IMR-90 (cell line): ENCODE measurements around the gene TRIM63. TPM values are rescaled to one million over a fixed set of nuclear protein-coding genes. Genes with fewer than 3 reads are reported as not detected.

Experiments used
- ATAC-seq: fragments of 200-7000 bp; cut with Tn5 transposase; 2 replicates; pipeline ENCODE4 v1.9.1; 2020; ENCODE audit warnings: low read depth, mild to moderate bottlenecking, moderate library complexity
- BruUV-seq: library from RNA; stranded (reverse); fragments of 400-500 nt; replicated peaks from 2 replicates; lab custom pipeline; 2021; lab: Mats Ljungman, UMichigan
- CTCF ChIA-PET: fragments of 300-600 bp; formaldehyde crosslinking; extraction: SDS; loops from one replicate; lab custom pipeline; 2021; ENCODE audit warnings: antibody characterized with exemption; lab: Yijun Ruan, JAX
- POLR2A ChIA-PET: fragments of 300-600 bp; sonication (Branson Sonifier 250); formaldehyde crosslinking; loops from one replicate; lab custom pipeline; 2022; ENCODE audit warnings: antibody characterized with exemption; ENCODE audit not compliant: unreplicated experiment; lab: Charles Lee
- DNase-seq: peaks from one replicate; pipeline ENCODE4 v3.0.0; 2013
- H2AFZ ChIP-seq: replicated peaks from 2 replicates; pipeline ENCODE3; 2013; ENCODE audit warnings: low read length, mild to moderate bottlenecking; ENCODE audit not compliant: poor library complexity
- H2AK5ac ChIP-seq: 2 replicates; pipeline ENCODE4 v1.6.1; 2013; ENCODE audit warnings: low read depth, low read length, inconsistent platforms
- H2AK9ac ChIP-seq: replicated peaks from 2 replicates; pipeline ENCODE3; 2013; ENCODE audit warnings: mild to moderate bottlenecking, low read depth, low read length, moderate library complexity; ENCODE audit not compliant: poor library complexity
- H2BK120ac ChIP-seq: 2 replicates; pipeline ENCODE4 v1.6.1; 2013; ENCODE audit warnings: low read depth, low read length, inconsistent platforms
- H2BK15ac ChIP-seq: 3 replicates; pipeline ENCODE4 v1.6.1; 2013; ENCODE audit warnings: low read depth, low read length, inconsistent platforms
- H2BK20ac ChIP-seq: 2 replicates; pipeline ENCODE4 v1.6.1; 2013; ENCODE audit warnings: low read depth, mild to moderate bottlenecking, inconsistent platforms, low read length, moderate library complexity
- H2BK5ac ChIP-seq: 2 replicates; pipeline ENCODE4 v1.6.1; 2013; ENCODE audit warnings: mild to moderate bottlenecking, low read depth, low read length, inconsistent platforms; ENCODE audit not compliant: poor library complexity, severe bottlenecking
- H3K14ac ChIP-seq: replicated peaks from 2 replicates; pipeline ENCODE4 v1.6.1; 2013; ENCODE audit warnings: low read depth, low read length, inconsistent platforms
- H3K18ac ChIP-seq: 2 replicates; pipeline ENCODE4 v1.6.1; 2013; ENCODE audit warnings: low read depth, low read length, control low read depth
- H3K23ac ChIP-seq: 2 replicates; pipeline ENCODE4 v1.6.1; 2013; ENCODE audit warnings: low read depth, low read length, inconsistent platforms
- H3K27ac ChIP-seq: 2 replicates; pipeline ENCODE4 v1.5.1; 2013; ENCODE audit warnings: mild to moderate bottlenecking, control low read depth, low read length; ENCODE audit not compliant: insufficient read depth
- H3K27me3 ChIP-seq: 2 replicates; pipeline ENCODE4 v1.6.1; 2013; ENCODE audit warnings: low read length; ENCODE audit not compliant: control insufficient read depth, insufficient read depth
- H3K36me3 ChIP-seq: 2 replicates; pipeline ENCODE4 v1.6.1; 2013; ENCODE audit warnings: low read length, mixed read lengths; ENCODE audit not compliant: control insufficient read depth, insufficient read depth
- H3K4ac ChIP-seq: 2 replicates; pipeline ENCODE4 v1.6.1; 2013; ENCODE audit warnings: low read depth, low read length, inconsistent platforms
- H3K4me1 ChIP-seq: 2 replicates; pipeline ENCODE4 v1.6.1; 2013; ENCODE audit warnings: low read length, mixed read lengths; ENCODE audit not compliant: control insufficient read depth, insufficient read depth
- H3K4me2 ChIP-seq: 2 replicates; pipeline ENCODE4 v1.6.1; 2013; ENCODE audit warnings: low read depth, mild to moderate bottlenecking, control low read depth, low read length, moderate library complexity
- H3K4me3 ChIP-seq: 2 replicates; pipeline ENCODE4 v1.5.1; 2013; ENCODE audit warnings: low read depth, mild to moderate bottlenecking, control low read depth, low read length, moderate library complexity; ENCODE audit not compliant: insufficient read depth
- H3K56ac ChIP-seq: 2 replicates; pipeline ENCODE4 v1.6.1; 2013; ENCODE audit warnings: low read length, inconsistent platforms; ENCODE audit not compliant: insufficient read depth; ENCODE audit errors: extremely low read depth
- H3K79me1 ChIP-seq, 2 experiments: 2 replicates each; pipeline ENCODE4 v1.6.1; 2013; ENCODE audit warnings: low read length in 2 of 2, inconsistent platforms in 1 of 2, low read depth in 1 of 2
- H3K9ac ChIP-seq: 2 replicates; pipeline ENCODE4 v1.6.1; 2013; ENCODE audit warnings: low read depth, low read length, control low read depth
- H3K9me1 ChIP-seq: 2 replicates; pipeline ENCODE4 v1.6.1; 2013; ENCODE audit warnings: low read length, inconsistent platforms; ENCODE audit not compliant: insufficient read depth
- H3K9me3 ChIP-seq: 2 replicates; pipeline ENCODE4 v1.6.1; 2013; ENCODE audit warnings: low read length; ENCODE audit not compliant: control insufficient read depth, insufficient read depth
- H4K20me1 ChIP-seq: 2 replicates; pipeline ENCODE4 v1.6.1; 2013; ENCODE audit warnings: low read length, inconsistent platforms; ENCODE audit not compliant: insufficient read depth
- H4K5ac ChIP-seq: 2 replicates; pipeline ENCODE4 v1.6.1; 2013; ENCODE audit warnings: mild to moderate bottlenecking, low read depth, low read length, control low read depth
- H4K8ac ChIP-seq, 2 experiments: 2 replicates each; pipeline ENCODE4 v1.6.1; 2013; ENCODE audit warnings: low read depth in 2 of 2, low read length in 2 of 2, control low read depth in 1 of 2, inconsistent platforms in 1 of 2
- H4K91ac ChIP-seq: 2 replicates; pipeline ENCODE4 v1.6.1; 2013; ENCODE audit warnings: low read depth, low read length, inconsistent platforms; ENCODE audit not compliant: insufficient read depth
- MAFK ChIP-seq: IDR thresholded peaks from 2 replicates; pipeline ENCODE4 v1.6.1; 2012; ENCODE audit warnings: low read depth, low read length, improper control_type of control experiment
- WGBS, 2 experiments: methylation state at CpG; one replicate each; pipeline versions ENCODE4 v1.1.5 to v1.1.7; 2013; ENCODE audit warnings: missing lambda C conversion rate in 2 of 2; ENCODE audit not compliant: insufficient read length in 1 of 2; ENCODE audit errors: extremely low coverage in 2 of 2; 5-methylcytosine and 5-hydroxymethylcytosine counted together
- dilution Hi-C: fragments of 300-500 bp; cut with HindIII; formaldehyde crosslinking; loops from one replicate; pipeline ENCODE4 v1.14.3; 2018; ENCODE audit warnings: low sequenced_read_pairs; ENCODE audit not compliant: unreplicated experiment
- in situ Hi-C: fragments of 300-500 bp; cut with MboI; formaldehyde crosslinking; loops from 3 replicates; pipeline ENCODE4 v1.14.3; 2019; ENCODE audit warnings: low sequenced_read_pairs, inconsistent platforms, mixed read lengths
- intact Hi-C: fragments of 100-400 bp; cut with micrococcal nuclease; formaldehyde crosslinking; loops from 2 replicates; pipeline ENCODE4 v1.10.0; 2022
- polyA plus RNA-seq, 3 experiments: library from polyadenylated mRNA; depleted of rRNA; stranded (reverse); fragments of >200 nt; gene quantifications; 2 replicates each; pipeline ENCODE4 v1.2.3, GENCODE V29; 2012; ENCODE audit warnings: low replicate concordance in 1 of 3
- total RNA-seq: library from RNA; depleted of rRNA; stranded (reverse); fragments of >200 nt; gene quantifications from 2 replicates; pipeline ENCODE4 v1.2.3, GENCODE V29; 2012

TRIM63 gene
- total and polyA plus RNA-seq, 2 of the 4 experiments (the other 2 are of a cell fraction), result not detected

DNA sequence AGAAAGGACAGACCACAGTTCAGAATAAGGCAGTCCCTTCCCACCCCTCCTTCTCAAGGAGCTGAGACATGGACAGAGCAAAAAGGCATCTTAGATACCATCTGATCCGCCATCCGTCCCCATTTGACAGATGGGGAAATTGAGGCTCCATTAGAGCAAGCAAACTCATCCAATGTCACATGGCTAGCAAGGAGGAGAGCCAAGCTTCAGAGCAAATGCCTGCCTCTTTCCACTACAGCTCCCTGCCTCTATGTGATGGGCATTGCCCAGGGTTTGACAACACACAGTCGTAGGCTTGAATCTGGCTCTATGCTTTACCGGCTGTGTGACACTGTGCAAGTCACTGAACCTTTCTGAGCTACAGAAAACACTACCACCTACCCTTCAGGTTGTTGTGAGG lies 25.5 kb downstream of the TRIM63 start:
- H3K4me3 ChIP-seq, result no peak overlapping the region
- in situ Hi-C loops (loop anchor here (5.0 kb wide), 2 partner anchors 55 to 105 kb away; no protein-coding TSS in a partner anchor), dilution Hi-C loops (no loop called here), intact Hi-C loops (no loop called here)
- no peak overlapping the region for H2AK5ac ChIP-seq
- TF ChIP-seq MAFK, result no peak
- no peaks in the 10 kb centered on the region for H3K79me1 ChIP-seq
- no peaks in the 10 kb centered on the region for H3K36me3 ChIP-seq
- no peaks in the 10 kb centered on the region for H4K20me1 ChIP-seq
- no peak overlapping the region for H2BK15ac ChIP-seq
- H3K4me1 ChIP-seq, result no peaks in the 10 kb centered on the region
- H3K9me1 ChIP-seq, result no peaks in the 10 kb centered on the region
- ATAC-seq (no peak), DNase-seq (no peak)
- no peak overlapping the region for H3K56ac ChIP-seq
- no peak overlapping the region for H3K23ac ChIP-seq
- BruUV-seq, result no TSS peak
- ChIA-PET POLR2A (no interaction called here), CTCF (no interaction called here)
- no peak overlapping the region for H2AK9ac ChIP-seq
- H3K4ac ChIP-seq, result no peak overlapping the region
- no peak overlapping the region for H3K27ac ChIP-seq
- no peak overlapping the region for H2BK5ac ChIP-seq
- H2BK120ac ChIP-seq, result no peak overlapping the region
- no peak overlapping the region for H2BK20ac ChIP-seq
- no peak overlapping the region for H4K5ac ChIP-seq
- no peak overlapping the region for H3K18ac ChIP-seq
- H2AFZ ChIP-seq, result no peak overlapping the region
- H3K14ac ChIP-seq, result no peak overlapping the region
- WGBS, 2 experiments, result 40% methylated on average over 1 of the region's 4 CpGs; no CpG with 5 or more reads in 1 of the 2 experiments
- no peaks in the 10 kb centered on the region for H3K9me3 ChIP-seq
- no peak overlapping the region for H4K8ac ChIP-seq
- no peak overlapping the region for H4K91ac ChIP-seq
- no peak overlapping the region for H3K4me2 ChIP-seq
- peaks cover 69% of the 10 kb centered on the region for H3K27me3 ChIP-seq
- H3K9ac ChIP-seq, result no peak overlapping the region
